GM18951 (cell line): ENCODE data around the gene MC1R.

Experiments used
- POLR2A ChIP-seq: IDR thresholded peaks from 4 replicates; pipeline ENCODE4 v1.6.1; 2011; ENCODE audit warnings: mild to moderate bottlenecking; ENCODE audit not compliant: insufficient read length, insufficient read depth; ENCODE audit errors: extremely low read depth
- in situ Hi-C: fragments of 300-500 bp; cut with MboI; formaldehyde crosslinking; loops from one replicate; pipeline ENCODE4 v1.12.0; 2022; ENCODE audit warnings: low sequenced_read_pairs, mixed read lengths, inconsistent platforms; ENCODE audit not compliant: unreplicated experiment

The MC1R gene

GRCh38 chr16:89903908-89904515 lies 14.7 kb upstream of the MC1R start:
- no peak for TF ChIP-seq POLR2A
- in situ Hi-C loops, result no loop called here

- in situ Hi-C loops, result no loop called here
- TF ChIP-seq POLR2A, result no peak
These were observed 13.8 kb upstream of the MC1R start for GRCh38 chr16:89904606-89905510.

GRCh38 chr16:89905511-89906139 lies 13.0 kb upstream of the MC1R start:
- TF ChIP-seq POLR2A, result no peak
- in situ Hi-C loops, result no loop called here

- in situ Hi-C loops, result no loop called here
- no peak for TF ChIP-seq POLR2A
These were observed 12.3 kb upstream of the MC1R start for GRCh38 chr16:89906140-89907025.

- in situ Hi-C loops, result no loop called here
- TF ChIP-seq POLR2A, result no peak
These were observed 11.4 kb upstream of the MC1R start for GRCh38 chr16:89907055-89907814.

GRCh38 chr16:89908236-89908635 lies 10.4 kb upstream of the MC1R start:
- in situ Hi-C loops, result no loop called here
- no peak for TF ChIP-seq POLR2A

- TF ChIP-seq POLR2A, result peak; percentile 4
- in situ Hi-C loops, result no loop called here
These were observed 8.6 kb upstream of the MC1R start for GRCh38 chr16:89909777-89910716.

GRCh38 chr16:89910717-89911354 lies 7.8 kb upstream of the MC1R start:
- in situ Hi-C loops, result no loop called here
- TF ChIP-seq POLR2A, result no peak

GRCh38 chr16:89911375-89911774 lies 7.3 kb upstream of the MC1R start:
- TF ChIP-seq POLR2A, result no peak
- in situ Hi-C loops, result no loop called here

GRCh38 chr16:89912143-89912542 lies 6.5 kb upstream of the MC1R start:
- in situ Hi-C loops, result no loop called here
- TF ChIP-seq POLR2A, result no peak

- in situ Hi-C loops, result no loop called here
These were observed 6.0 kb upstream of the MC1R start for GRCh38 chr16:89912627-89913026.

More at GRCh38 chr16:89912627-89913026, 6.0 kb upstream of the MC1R start:
- no peak for TF ChIP-seq POLR2A
